Stimulated activated naive CD8-positive, alpha-beta T cell treated with anti-CD3 and anti-CD28 coated beads, Interleukin-15, amount 100 ng/mL, for 72 hours (primary cell): ENCODE measurements around the gene SPATS2.

ENCODE experiments used
- ATAC-seq: fragments of 150-1000 bp; cut with Tn5 transposase; 2 replicates; pipeline ENCODE4 v1.10.0; 2021; ENCODE audit warnings: mild to moderate bottlenecking, moderate library complexity
- DNase-seq, 2 donors: peaks; one replicate each; pipeline ENCODE4 v3.0.0; 2021 to 2022
- H3K27ac Mint-ChIP-seq, 2 donors: one replicate each; pipeline ENCODE4 v1.8.0; 2022; ENCODE audit warnings: mild to moderate bottlenecking in 2 of 2, mixed read lengths in 2 of 2, moderate library complexity in 2 of 2
- H3K27me3 Mint-ChIP-seq: one replicate; pipeline ENCODE4 v1.8.0; 2022; ENCODE audit warnings: mixed read lengths
- H3K4me1 Mint-ChIP-seq: one replicate; pipeline ENCODE4 v1.8.0; 2022; ENCODE audit warnings: mild to moderate bottlenecking, mixed read lengths
- H3K4me3 Mint-ChIP-seq, 2 donors: one replicate each; pipeline ENCODE4 v1.8.0; 2022; ENCODE audit warnings: mild to moderate bottlenecking in 2 of 2, mixed read lengths in 2 of 2, moderate library complexity in 1 of 2
- H3K9me3 Mint-ChIP-seq, 2 donors: one replicate each; pipeline ENCODE4 v1.8.0; 2022; ENCODE audit warnings: mixed read lengths in 2 of 2

Gene SPATS2

DNA sequence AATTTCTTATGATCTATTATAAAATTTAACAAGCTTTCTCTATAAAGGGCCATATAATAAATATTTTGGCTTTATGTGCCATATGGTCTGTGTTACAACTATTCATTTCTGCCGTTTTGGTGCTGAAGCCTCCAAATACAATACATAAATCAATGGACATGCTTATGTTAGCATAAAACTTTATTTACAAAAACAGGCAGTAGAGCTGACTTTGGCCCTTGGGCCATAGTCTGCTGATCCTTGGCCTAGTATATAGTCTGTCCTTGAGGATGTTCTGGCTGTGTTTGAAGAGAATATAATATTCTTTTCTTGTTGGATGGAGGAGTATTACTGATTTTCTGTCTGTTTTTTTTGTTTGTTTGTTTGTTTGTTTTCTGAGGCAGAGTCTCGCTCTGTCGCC is 81.6 kb downstream of the SPATS2 start:
- ATAC-seq (no peak), DNase-seq (no peak)
- Mint-ChIP-seq H3K4me1 (peaks cover 14% of the 10 kb centered on the region), H3K9me3 (peaks cover 0 to 9% of the 10 kb centered on the region in 2 donors), H3K27me3 (no peaks in the 10 kb centered on the region), H3K27ac (no peak overlapping the region), H3K4me3 (no peak overlapping the region)

DNA sequence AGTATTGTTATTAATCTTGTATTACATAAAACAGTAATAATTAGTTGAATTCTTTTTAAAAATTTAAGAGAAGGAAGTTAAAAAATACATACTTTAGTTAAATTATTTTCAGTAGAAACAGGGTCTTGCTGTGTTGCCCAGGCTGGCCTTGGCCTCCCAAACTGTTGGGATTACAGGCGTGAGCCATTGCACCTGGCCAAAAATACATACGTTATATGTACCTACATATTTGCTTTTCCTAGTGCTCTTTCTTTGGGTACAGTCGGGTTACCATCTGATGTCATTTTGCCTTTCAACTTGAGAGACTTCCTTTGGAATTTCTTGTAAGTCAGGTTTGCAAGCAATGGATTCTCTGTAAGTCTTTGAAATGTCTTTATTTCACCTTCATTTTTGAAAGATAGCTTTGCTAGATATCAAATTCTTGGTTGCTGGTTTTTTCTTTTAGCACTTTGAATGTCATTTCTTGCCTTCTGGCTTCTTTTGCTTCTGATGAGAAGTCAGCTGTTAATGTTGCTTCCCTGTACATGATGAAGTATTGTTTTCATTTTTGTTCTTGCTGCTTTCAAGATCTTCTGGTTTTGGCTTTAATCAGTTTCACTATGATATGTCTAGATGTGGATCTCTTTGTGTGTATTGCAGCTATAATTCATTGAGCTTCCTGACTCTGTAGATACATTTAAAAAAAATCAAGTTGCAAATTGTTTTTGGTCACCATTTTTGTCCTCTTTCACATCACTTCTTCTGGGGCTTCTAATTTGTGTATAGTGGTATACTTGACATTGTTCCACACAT is 84.4 kb downstream of the SPATS2 start:
- Mint-ChIP-seq H3K27ac (peak overlapping the region; percentile 28 to 41), H3K4me3 (peak overlapping the region in 1 of 2 donors; percentile 2), H3K9me3 (peaks cover 0 to 9% of the 10 kb centered on the region in 2 donors), H3K4me1 (peaks cover 14% of the 10 kb centered on the region), H3K27me3 (no peaks in the 10 kb centered on the region)
- ATAC-seq (peak; percentile 90), DNase-seq (no peak)

DNA sequence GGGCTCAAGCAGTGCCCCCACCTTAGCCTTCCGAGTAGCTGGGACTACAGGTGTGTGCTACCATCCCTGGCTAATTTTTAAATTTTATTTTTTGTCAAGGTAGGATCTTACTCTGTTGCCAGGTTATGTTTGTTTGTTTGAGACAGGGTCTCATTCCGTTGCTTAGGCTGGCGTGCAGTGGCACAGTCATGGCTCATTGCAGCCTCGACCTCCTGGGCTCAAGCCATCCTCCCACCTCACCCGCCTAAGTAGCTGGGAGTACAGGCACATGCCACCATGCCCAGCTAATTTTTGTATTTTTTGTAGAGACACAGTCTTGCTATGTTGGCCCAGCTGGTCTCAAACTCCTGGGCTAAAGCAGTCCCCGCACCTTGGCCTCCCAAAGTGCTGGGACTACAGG is 88.2 kb downstream of the SPATS2 start:
- Mint-ChIP-seq H3K4me1 (peaks cover 14% of the 10 kb centered on the region), H3K27ac (peak overlapping the region in 1 of 2 donors; percentile 79), H3K4me3 (no peak overlapping the region), H3K9me3 (no peaks in the 10 kb centered on the region), H3K27me3 (no peaks in the 10 kb centered on the region)
- no peak for DNase-seq
- ATAC-seq: no peak

DNA sequence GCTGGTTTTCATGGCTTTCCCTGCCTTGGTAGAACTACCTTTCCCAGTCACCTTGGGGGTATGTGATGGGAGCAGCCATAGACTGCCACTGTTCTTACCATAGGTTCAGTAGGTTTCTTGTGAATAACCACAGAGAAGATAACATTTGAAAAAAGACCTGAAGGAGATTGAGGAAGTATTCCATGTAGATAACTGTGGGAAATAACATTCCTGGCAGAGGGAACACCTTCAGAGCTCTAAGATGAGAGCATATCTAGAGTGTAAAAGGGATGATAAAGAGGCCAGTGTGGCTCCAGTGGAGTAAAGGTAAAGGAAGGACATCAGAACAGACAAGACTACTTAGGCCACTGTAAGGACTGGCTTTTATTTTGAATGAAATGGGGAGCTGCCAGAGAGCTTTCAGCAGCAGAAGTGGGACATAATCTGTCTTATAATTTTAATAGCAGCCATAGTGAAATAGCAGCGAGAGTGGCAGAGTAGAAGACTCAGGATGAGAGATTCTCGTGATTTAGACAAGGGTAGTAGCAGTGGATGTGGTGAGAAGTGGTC is 88.9 kb downstream of the SPATS2 start:
- no peaks in the 10 kb centered on the region for H3K9me3 Mint-ChIP-seq
- ATAC-seq (no peak), DNase-seq (no peak)
- H3K27ac Mint-ChIP-seq: peak overlapping the region in 1 of 2 donors; percentile 1
- H3K27me3 Mint-ChIP-seq: no peaks in the 10 kb centered on the region
- no peak overlapping the region for H3K4me3 Mint-ChIP-seq
- H3K4me1 Mint-ChIP-seq: peaks cover 14% of the 10 kb centered on the region

DNA sequence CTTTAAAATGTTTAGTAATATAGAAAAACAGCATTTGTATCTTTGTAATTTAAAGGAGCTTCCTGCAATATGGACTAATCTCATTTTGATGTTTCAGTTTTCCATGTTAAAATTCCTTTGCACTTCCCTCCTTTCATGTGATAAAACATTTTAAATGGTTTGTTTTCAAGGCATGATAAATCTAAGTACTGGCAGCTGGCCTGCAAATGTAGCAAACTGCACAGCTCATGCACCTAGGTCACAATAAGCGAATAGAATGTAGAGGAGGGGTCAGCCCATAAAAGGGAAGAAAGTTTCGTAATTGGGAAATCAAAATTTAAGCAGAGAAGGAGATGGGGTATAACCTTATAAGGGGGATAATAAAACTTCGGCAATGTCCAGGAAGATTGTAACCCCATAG is 91.6 kb downstream of the SPATS2 start:
- ATAC-seq: no peak
- Mint-ChIP-seq H3K4me3 (no peak overlapping the region), H3K4me1 (no peaks in the 10 kb centered on the region), H3K27ac (peak overlapping the region in 1 of 2 donors; percentile 86), H3K27me3 (no peaks in the 10 kb centered on the region), H3K9me3 (no peaks in the 10 kb centered on the region)
- no peak for DNase-seq

DNA sequence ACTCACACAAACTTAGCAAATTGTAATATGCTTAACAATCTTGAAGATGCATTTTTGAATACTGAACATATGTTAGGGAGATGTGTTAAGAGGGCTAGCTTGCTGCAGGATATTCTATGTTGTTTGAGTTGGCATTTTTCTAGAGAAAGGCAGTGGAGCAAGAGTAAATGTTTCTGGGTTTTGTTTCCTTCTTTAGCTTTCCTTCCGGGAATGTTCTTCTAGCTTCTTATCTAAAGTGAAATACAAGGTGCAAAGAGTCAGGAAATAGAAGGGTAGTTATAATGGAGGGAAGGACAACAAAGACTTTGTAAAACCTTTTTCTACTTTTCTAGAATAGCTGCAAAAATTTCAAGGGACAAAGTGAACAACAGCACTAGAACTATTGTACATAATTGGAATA is 94.0 kb downstream of the SPATS2 start:
- no peak for ATAC-seq
- no peak overlapping the region for H3K4me3 Mint-ChIP-seq
- no peaks in the 10 kb centered on the region for H3K27me3 Mint-ChIP-seq

DNA sequence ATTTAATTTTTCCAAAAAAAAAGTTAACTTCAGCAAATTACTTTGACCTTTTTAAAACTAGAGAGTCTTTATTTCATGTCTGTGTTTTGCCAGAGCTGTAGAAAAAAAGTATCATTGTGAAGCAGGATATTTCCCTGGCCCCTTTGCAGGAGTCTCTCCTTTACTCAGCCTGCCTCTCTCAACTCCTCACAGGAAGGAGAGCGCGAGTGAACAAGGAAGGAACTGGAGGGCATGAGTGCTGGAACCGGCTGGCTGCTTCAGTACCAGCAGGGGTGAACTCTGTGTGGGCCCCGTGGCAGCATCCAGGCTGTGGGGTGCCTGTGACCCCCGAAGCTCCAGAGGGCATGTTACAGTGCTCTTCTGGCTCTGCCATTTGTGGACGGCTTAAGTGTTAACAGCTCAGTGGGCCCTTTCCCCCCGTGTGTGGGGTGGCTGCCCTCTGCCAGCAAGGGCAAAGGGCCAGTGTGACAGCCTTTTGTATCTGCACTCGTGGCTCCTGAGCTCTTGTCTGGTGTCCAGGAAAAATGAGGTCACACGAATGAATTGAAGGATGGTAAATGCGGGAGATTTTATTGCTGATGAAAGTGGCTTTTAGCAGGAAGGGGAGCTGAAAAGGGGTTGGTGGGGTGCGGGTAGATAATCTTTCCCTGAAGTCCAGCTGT is 95.0 kb downstream of the SPATS2 start:
- DNase-seq (no peak), ATAC-seq (no peak)
- no peaks in the 10 kb centered on the region for H3K9me3 Mint-ChIP-seq
- no peaks in the 10 kb centered on the region for H3K4me1 Mint-ChIP-seq
- no peaks in the 10 kb centered on the region for H3K27me3 Mint-ChIP-seq
- no peak overlapping the region for H3K4me3 Mint-ChIP-seq
- H3K27ac Mint-ChIP-seq: no peak overlapping the region

More for the DNA sequence above, 94.0 kb downstream of the SPATS2 start:
- H3K9me3 Mint-ChIP-seq: no peaks in the 10 kb centered on the region
- H3K4me1 Mint-ChIP-seq: no peaks in the 10 kb centered on the region
- H3K27ac Mint-ChIP-seq: no peak overlapping the region
- DNase-seq: no peak

DNA sequence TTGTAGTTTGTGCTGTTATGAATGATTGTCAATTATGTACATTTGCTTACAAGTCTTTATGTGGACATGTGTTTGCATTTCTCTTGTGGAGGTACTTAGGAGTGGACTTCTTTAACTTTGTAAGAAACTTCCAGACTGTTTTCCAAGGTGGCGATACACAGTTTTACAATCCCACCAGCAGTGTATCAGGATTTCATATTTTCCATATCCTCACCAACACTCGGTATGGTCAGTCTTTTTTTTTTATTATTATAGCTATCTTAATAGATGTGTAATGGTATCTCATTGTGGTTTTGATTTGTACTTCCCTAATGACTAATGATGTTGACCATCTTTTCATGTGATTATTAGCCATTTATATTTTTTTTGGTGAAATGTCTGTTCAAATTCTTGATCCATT is 97.9 kb downstream of the SPATS2 start:
- Mint-ChIP-seq H3K4me1 (no peaks in the 10 kb centered on the region), H3K4me3 (no peak overlapping the region), H3K9me3 (no peaks in the 10 kb centered on the region), H3K27ac (no peak overlapping the region), H3K27me3 (no peaks in the 10 kb centered on the region)
- ATAC-seq (no peak), DNase-seq (no peak)

DNA sequence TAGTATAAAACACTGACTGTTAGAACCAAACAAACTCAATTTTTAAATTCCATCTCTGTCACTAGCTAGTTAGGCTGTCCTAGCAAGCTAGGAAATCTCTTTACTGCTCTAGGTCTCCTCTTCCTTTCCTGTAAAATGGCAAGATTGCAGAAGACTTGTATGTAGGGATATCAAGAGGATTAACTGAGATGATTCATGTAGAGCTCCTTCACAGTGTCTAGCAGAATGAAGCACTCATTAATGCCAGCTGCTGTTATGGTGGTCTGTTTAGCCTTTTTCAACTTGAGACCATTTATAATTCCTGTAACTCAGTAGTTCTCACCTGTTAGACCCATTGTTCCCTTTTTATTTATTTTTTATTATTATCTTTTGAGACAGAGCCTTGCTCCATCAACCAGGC is 103.7 kb downstream of the SPATS2 start:
- ATAC-seq: no peak
- Mint-ChIP-seq H3K27me3 (no peaks in the 10 kb centered on the region), H3K9me3 (no peaks in the 10 kb centered on the region), H3K4me3 (no peak overlapping the region), H3K4me1 (no peaks in the 10 kb centered on the region), H3K27ac (no peak overlapping the region)
- DNase-seq: no peak

DNA sequence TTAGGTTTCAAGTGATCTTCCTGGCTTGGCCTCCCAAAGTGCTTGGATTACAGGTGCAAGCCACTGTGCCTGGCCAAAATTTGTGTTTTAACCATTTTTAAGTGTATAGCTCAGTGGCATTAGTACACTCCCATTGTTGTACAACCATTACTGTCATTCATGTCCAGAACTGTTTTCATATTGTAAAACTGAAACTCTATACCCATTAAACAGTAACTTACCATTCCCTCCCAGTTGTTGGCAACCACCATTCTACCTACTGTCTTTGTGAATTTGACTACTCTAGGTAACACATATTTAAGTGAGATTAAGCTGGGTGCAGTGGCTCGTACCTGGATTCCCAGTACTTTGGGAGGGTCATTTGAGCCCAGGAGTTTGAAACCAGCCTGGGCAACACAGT is 104.3 kb downstream of the SPATS2 start:
- H3K9me3 Mint-ChIP-seq: no peaks in the 10 kb centered on the region

DNA sequence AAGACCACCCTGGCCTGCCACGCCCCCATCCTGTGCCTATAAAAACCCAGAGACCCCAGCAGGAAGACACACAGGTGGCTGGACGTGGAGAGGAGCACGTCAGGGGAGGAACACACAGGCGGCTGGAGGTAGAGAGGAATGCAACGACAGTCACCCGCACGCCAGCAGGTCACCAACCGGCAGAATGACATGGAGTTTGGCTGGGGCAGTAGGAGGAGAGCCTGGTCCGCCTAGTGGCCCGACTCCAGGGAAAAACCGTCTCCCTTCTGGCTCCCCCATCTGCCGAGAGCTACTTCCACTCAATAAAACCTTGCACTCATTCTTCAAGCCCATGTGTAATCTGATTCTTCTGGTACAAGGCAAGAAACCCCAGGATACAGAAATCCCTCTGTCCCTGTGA is 108.8 kb downstream of the SPATS2 start:
- no peaks in the 10 kb centered on the region for H3K9me3 Mint-ChIP-seq
- ATAC-seq (no peak), DNase-seq (no peak)
- no peak overlapping the region for H3K4me3 Mint-ChIP-seq
- no peaks in the 10 kb centered on the region for H3K27me3 Mint-ChIP-seq
- no peak overlapping the region for H3K27ac Mint-ChIP-seq
- H3K4me1 Mint-ChIP-seq: peaks cover 6% of the 10 kb centered on the region

More for the DNA sequence above, 104.3 kb downstream of the SPATS2 start:
- Mint-ChIP-seq H3K4me3 (no peak overlapping the region), H3K27ac (no peak overlapping the region), H3K4me1 (peaks cover 3% of the 10 kb centered on the region), H3K27me3 (no peaks in the 10 kb centered on the region)
- no peak for DNase-seq
- ATAC-seq: no peak

DNA sequence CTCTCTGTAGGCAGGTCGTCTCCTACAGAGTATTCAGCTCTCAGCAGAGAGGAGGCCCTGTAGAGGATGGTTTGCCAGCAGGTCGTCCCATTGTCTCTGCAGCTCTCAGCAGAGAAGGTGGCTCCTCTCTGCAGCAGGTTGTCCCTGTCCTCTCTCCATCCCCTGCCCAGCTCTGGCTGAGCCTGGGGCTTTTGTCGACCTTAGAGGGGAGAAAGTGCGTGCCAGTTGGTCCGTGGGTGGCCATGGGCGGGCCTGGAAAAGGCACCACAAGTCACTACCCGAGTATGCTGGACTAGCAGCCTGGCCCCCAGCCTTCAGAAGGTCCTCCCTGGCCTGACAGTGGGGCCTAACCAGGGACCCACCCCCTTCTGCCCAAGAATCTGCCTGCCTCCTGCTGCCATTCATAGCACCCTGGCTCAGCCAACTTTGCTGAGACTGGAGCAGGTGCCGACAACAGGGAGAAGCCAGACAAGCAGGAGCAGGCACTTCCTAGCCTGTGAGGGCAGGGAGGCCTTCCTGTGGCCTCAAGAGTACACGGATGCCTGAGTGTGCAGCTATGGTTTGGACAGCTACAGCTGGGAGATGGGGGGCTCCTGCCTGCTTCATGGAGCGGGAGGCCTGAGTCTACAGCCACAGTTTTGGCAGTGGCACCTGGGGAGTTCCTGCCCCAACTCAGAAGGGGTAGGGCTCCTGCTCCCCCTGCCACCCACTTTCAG is 111.8 kb downstream of the SPATS2 start:
- Mint-ChIP-seq H3K27ac (no peak overlapping the region), H3K4me3 (no peak overlapping the region), H3K4me1 (peaks cover 6% of the 10 kb centered on the region), H3K9me3 (no peaks in the 10 kb centered on the region), H3K27me3 (no peaks in the 10 kb centered on the region)
- ATAC-seq (no peak), DNase-seq (no peak)

DNA sequence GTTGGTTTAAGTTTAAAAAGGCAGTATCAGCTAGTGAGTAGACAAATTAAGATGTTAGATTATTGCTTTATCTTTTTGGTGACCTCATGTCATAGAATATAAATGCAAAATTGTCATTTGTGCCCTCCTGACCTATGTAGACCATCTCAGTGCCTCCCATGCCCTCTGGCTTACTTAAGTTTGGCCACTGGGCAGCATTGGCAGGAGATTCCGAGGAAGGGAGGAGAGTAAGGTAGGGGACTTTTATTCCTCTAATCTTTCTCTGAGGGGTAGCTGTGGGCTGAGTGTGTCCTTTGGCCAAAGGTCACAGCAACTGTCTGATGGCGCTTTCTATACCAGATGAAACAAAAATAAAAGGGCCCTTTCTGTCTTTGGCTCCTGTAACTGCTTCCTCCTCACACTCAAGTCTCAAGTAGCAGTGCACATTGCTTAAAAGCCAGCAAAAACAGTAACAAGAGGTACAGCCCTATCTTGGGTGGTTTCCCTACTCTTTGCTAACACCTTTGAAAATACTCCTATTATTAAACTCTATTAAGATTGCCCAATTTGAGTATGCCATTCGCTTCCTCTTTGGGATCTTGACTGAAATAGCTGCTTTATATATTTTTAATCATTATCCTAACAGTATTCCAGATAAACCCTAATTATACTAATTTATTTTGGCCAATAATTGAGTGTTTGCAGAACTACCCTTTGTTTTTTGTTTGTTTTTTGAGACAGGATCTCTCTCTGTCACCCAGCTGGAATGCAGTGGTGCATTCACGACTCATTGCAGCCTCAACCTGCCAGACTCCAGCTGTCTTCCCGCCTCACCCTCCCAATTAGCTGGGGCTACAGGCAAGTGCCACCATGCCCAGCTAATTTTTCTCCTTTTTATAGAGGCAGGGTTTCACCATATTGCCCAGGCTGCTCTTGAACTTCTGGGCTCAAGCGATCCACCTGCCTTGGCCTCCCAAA is 115.1 kb downstream of the SPATS2 start:
- no peaks in the 10 kb centered on the region for H3K27me3 Mint-ChIP-seq
- no peak overlapping the region for H3K4me3 Mint-ChIP-seq
- no peak for DNase-seq
- peak overlapping the region in 1 of 2 donors; percentile 37 for H3K27ac Mint-ChIP-seq
- H3K4me1 Mint-ChIP-seq: no peaks in the 10 kb centered on the region
- no peaks in the 10 kb centered on the region for H3K9me3 Mint-ChIP-seq
- ATAC-seq: no peak

DNA sequence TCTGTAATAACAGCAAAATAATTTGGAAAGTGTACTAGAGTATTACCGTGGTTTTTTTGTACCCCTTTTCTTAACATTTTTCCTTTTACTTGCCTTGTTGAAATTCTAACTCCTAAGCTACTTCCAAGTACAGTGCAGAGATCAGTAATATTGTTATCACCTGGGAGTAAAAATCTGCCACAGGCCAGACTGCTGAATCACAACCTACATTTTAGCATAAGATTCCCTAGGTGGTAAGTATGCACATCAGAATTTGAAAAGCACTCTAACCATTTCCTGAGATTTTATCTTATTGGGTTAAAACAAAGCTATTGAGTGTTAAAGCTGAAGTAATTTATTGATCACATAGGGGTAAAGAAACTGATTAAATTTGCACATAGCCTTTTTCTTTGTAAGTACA is 116.4 kb downstream of the SPATS2 start:
- H3K4me3 Mint-ChIP-seq: no peak overlapping the region
- H3K27me3 Mint-ChIP-seq: no peaks in the 10 kb centered on the region

DNA sequence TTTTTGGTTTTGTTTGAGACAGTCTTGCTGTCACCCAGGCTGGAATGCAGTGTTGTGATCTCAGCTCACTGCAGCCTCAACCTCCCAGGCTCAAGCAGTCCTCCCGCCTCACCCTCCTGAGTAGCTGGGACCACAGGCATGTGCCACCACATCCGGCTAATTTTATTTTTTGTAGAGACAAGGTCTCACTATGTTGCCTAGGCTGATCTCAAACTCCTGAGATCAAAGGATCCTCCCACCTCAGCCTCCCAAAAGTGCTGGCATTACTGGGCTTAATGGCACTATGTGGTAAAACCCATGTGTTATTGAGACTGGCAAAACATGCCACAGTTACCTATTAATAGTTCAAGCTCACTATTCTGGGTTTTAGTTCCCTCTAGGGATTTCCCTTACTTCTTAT is 120.3 kb downstream of the SPATS2 start:
- DNase-seq: no peak
- Mint-ChIP-seq H3K9me3 (no peaks in the 10 kb centered on the region), H3K4me1 (no peaks in the 10 kb centered on the region), H3K4me3 (no peak overlapping the region), H3K27ac (peak overlapping the region in 1 of 2 donors; percentile 44), H3K27me3 (no peaks in the 10 kb centered on the region)
- ATAC-seq: no peak

More for the DNA sequence above, 116.4 kb downstream of the SPATS2 start:
- Mint-ChIP-seq H3K9me3 (no peaks in the 10 kb centered on the region), H3K27ac (no peak overlapping the region), H3K4me1 (no peaks in the 10 kb centered on the region)
- ATAC-seq: no peak
- DNase-seq: no peak
